ENCODE measurements around the gene ANG. TPM values are rescaled to one million over a fixed set of nuclear protein-coding genes. Genes with fewer than 3 reads are reported as not detected.
A peak's percentile ranks its signal among the peaks of the same experiment; 100 is the strongest.

The ANG gene
- total RNA-seq, 2 experiments from 2014 or later: 0.27 to 0.92 TPM

DNA sequence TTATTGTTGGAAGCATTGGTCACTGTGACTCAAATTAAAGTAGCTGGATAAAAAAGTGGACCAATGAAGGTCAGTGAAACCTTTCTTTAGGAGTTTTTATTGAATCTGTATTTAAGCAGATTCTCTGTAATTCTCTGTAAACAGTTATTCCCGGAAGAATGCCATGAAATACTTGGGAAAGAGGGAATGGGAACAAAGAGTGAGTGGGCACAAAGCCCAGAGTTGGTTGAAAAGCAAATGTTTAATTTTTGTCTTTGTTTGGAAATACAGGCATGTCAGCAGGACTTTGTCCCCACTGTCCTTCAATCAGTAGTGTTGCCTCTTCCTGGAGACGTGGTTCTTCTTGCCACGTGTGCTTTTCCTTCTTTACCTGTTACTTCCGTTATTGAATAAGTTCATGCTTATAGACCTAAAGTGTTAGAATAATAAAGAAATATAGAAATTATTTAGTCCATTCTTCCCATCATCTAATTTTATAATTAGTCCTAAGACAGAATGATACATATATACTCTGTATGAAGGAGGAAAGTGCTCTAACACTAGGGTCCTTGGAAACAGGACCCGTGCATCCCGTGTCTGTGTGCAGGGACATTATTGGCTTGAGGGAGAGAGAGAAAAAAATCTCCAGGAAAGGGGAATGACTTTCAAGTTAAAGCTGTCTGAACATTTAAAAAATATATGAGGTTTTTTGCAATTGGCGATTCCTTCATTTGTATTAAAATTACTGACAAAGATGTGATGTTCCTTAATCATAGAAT, 2.0 kb upstream of the ANG start:
- Mint-ChIP-seq H3K4me3 (no peak overlapping the region), H3K9me3 (no peaks in the 10 kb centered on the region), H3K4me1 (ENCODE audit: low read depth) (peaks cover 11% of the 10 kb centered on the region), H3K27ac (peak overlapping the region; percentile 11), H3K27me3 (peaks cover 2% of the 10 kb centered on the region), H3K36me3 (ENCODE audit: low read depth) (peaks cover 4% of the 10 kb centered on the region)
- Histone ChIP-seq H3K4me1 (ENCODE audit: insufficient read depth, low read length) (peaks cover 31% of the 10 kb centered on the region), H3K9me3 (ENCODE audit: control insufficient read depth in 1 of 2, insufficient read depth in 1 of 2, low read length in 2 of 2) (no peaks in the 10 kb centered on the region), H3K27me3 (ENCODE audit: control insufficient read depth in 1 of 2, insufficient read depth in 2 of 2, low read length in 2 of 2) (no peaks in the 10 kb centered on the region), H3K4me3 (ENCODE audit: low read length) (no peak overlapping the region), H3K27ac (ENCODE audit: low read depth in 1 of 2, low read length in 2 of 2) (no peak overlapping the region), H3K36me3 (ENCODE audit: insufficient read depth, low read length) (no peaks in the 10 kb centered on the region)
- no peak for TF ChIP-seq CTCF (IDR thresholded peaks at IDR 0.05)
- ChIA-PET POLR2A (no interaction called here), CTCF (interaction anchor here (0.6 kb wide), 1 partner anchor 38 kb away, joined by 3 read pairs; no protein-coding TSS in a partner anchor)
- intact Hi-C loops (cut with DNase I, micrococcal nuclease): loop anchor here in 1 of 2 experiments (5.0 kb wide), 1 partner anchor 274 kb away; the partner anchor contains the start of gene TEP1
- ATAC-seq (ENCODE audit: poor library complexity) (no peak), DNase-seq (no peak)

DNA sequence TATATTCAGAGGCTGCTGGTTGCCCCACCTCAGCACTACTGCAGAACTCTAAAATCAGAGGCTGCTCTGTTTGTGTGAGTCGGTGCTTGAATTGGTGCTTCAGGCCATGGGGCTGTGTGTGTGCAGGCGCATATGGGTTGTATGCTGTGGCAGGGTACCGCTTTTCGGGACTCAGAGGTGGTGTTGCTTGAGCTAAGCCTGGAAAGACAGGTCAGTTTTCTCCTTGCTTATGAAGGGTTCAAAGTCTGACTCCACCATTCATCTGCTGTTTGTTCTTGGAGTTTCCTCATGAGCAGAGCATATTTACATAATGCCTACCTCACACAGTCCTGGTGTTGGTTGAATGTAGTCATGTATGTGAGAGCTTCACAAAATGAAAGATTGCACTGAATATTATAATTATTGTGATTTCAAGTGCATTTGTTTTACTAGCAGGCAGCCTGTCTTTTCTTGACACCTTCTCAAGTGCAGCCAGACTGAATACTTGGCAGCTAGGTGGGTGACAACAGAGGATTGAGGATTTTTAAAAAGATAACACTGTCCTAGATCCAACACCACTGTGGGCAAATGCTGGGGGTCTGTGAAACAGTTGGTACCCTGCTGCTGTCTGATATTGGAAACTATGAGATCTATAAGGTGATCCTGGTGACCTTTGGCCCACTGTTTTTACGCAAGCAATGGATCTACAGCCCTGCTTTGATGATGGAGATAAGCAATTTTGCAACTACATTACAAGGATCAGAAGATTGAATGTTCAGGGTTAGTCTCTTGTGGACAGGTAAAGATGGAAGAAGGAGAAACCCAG, 1.0 kb upstream of the ANG start:
- DNase-seq: no peak
- H3K9me3 Mint-ChIP-seq: no peaks in the 10 kb centered on the region
- H3K27me3 ChIP-seq (ENCODE audit: control insufficient read depth in 1 of 2, insufficient read depth in 2 of 2, low read length in 2 of 2): no peaks in the 10 kb centered on the region
- peak overlapping the region; percentile 40 for H3K4me3 Mint-ChIP-seq
- intact Hi-C loops (cut with DNase I, micrococcal nuclease): loop anchor here in 1 of 2 experiments (5.0 kb wide), 1 partner anchor 275 kb away; the partner anchor contains the start of gene TEP1
- ChIA-PET CTCF (no interaction called here), POLR2A (no interaction called here)
- peaks cover 21% of the 10 kb centered on the region for H3K4me1 ChIP-seq (ENCODE audit: insufficient read depth, low read length)
- no peaks in the 10 kb centered on the region for H3K27me3 Mint-ChIP-seq
- ATAC-seq (ENCODE audit: poor library complexity): no peak
- peaks cover 4% of the 10 kb centered on the region for H3K36me3 Mint-ChIP-seq (ENCODE audit: low read depth)
- peaks cover 11% of the 10 kb centered on the region for H3K4me1 Mint-ChIP-seq (ENCODE audit: low read depth)
- no peak overlapping the region for H3K27ac ChIP-seq (ENCODE audit: low read depth in 1 of 2, low read length in 2 of 2)
- H3K36me3 ChIP-seq (ENCODE audit: insufficient read depth, low read length): no peaks in the 10 kb centered on the region
- no peak for TF ChIP-seq CTCF (IDR thresholded peaks at IDR 0.05)
- no peaks in the 10 kb centered on the region for H3K9me3 ChIP-seq (ENCODE audit: control insufficient read depth in 1 of 2, insufficient read depth in 1 of 2, low read length in 2 of 2)
- H3K4me3 ChIP-seq (ENCODE audit: low read length): no peak overlapping the region
- no peak overlapping the region for H3K27ac Mint-ChIP-seq

- Histone ChIP-seq H3K27ac (ENCODE audit: low read depth in 1 of 2, low read length in 2 of 2) (no peak overlapping the region), H3K4me3 (ENCODE audit: low read length) (no peak overlapping the region), H3K4me1 (ENCODE audit: insufficient read depth, low read length) (no peaks in the 10 kb centered on the region), H3K27me3 (ENCODE audit: control insufficient read depth in 1 of 2, insufficient read depth in 2 of 2, low read length in 2 of 2) (no peaks in the 10 kb centered on the region), H3K9me3 (ENCODE audit: control insufficient read depth in 1 of 2, insufficient read depth in 1 of 2, low read length in 2 of 2) (no peaks in the 10 kb centered on the region), H3K36me3 (ENCODE audit: insufficient read depth, low read length) (no peaks in the 10 kb centered on the region)
- H3K27me3 Mint-ChIP-seq: no peaks in the 10 kb centered on the region
- ATAC-seq (ENCODE audit: poor library complexity) (peak; percentile 99), DNase-seq (peak in 10 of 14 experiments; percentile 7 to 85 (median 30))
- CTCF ChIA-PET: interaction anchor here (0.7 to 3.5 kb wide), 21 partner anchors 11 to 413 kb away, joined by 3 to 27 read pairs (median 5); no protein-coding TSS in a partner anchor
- H3K4me3 Mint-ChIP-seq: no peak overlapping the region
- peak; percentile 93 for TF ChIP-seq CTCF (IDR thresholded peaks at IDR 0.05)
- H3K27ac Mint-ChIP-seq: no peak overlapping the region
- H3K9me3 Mint-ChIP-seq: no peaks in the 10 kb centered on the region
- peaks cover 6% of the 10 kb centered on the region for H3K4me1 Mint-ChIP-seq (ENCODE audit: low read depth)
- intact Hi-C loops (cut with DNase I, micrococcal nuclease): loop anchor here (1.0 to 10.0 kb wide), 7 partner anchors 8 to 414 kb away; partner anchors contain the start of gene TMEM253 (in 1 of the 2)
- H3K36me3 Mint-ChIP-seq (ENCODE audit: low read depth): no peaks in the 10 kb centered on the region
- POLR2A ChIA-PET: interaction anchor here (0.7 to 1.8 kb wide), 3 partner anchors 10 to 77 kb away, joined by 3 to 18 read pairs (median 4); no protein-coding TSS in a partner anchor
These were observed 2.5 kb downstream of the ANG start for GRCh38 chr14:20690848-20691640.

All from CD4-positive, alpha-beta T cell (primary cell).